Liver (tissue), 9 donors: ENCODE results near the gene GMCL1. TPM values are rescaled to one million over a fixed set of nuclear protein-coding genes. Genes with fewer than 3 reads are reported as not detected.

Experiments used
- DNase-seq: peaks from one replicate; pipeline ENCODE4 v3.0.0-alpha.2; 2017; ENCODE audit warnings: low spot score
- H3K27ac ChIP-seq, 2 donors: one replicate each; pipeline ENCODE4 v1.7.0; 2013; ENCODE audit warnings: inconsistent platforms in 2 of 2, low read length in 2 of 2, control low read depth in 1 of 2, low read depth in 1 of 2, mild to moderate bottlenecking in 1 of 2
- H3K27me3 ChIP-seq, 4 donors: one replicate each; pipeline versions ENCODE4 v1.6.1 to v1.7.0; 2013; ENCODE audit warnings: low read length in 3 of 4, inconsistent platforms in 1 of 4, mild to moderate bottlenecking in 1 of 4, moderate library complexity in 1 of 4; ENCODE audit not compliant: control insufficient read depth in 4 of 4, insufficient read depth in 4 of 4
- H3K36me3 ChIP-seq, 4 donors: one replicate each; pipeline versions ENCODE4 v1.6.1 to v1.7.0; 2013; ENCODE audit warnings: low read length in 3 of 4, mild to moderate bottlenecking in 3 of 4, low read depth in 1 of 4, moderate library complexity in 1 of 4; ENCODE audit not compliant: control insufficient read depth in 4 of 4, insufficient read depth in 3 of 4
- H3K4me1 ChIP-seq, 4 donors: one replicate each; pipeline versions ENCODE4 v1.6.1 to v1.7.0; 2013; ENCODE audit warnings: low read length in 3 of 4, mild to moderate bottlenecking in 3 of 4, moderate library complexity in 1 of 4; ENCODE audit not compliant: control insufficient read depth in 4 of 4, insufficient read depth in 4 of 4
- H3K4me3 ChIP-seq, 3 donors: one replicate each; pipeline versions ENCODE4 v1.6.1 to v1.7.0; 2013; ENCODE audit warnings: low read length in 3 of 3, control low read depth in 1 of 3, low read depth in 1 of 3, mild to moderate bottlenecking in 1 of 3
- H3K9ac ChIP-seq, 2 donors: one replicate each; pipeline ENCODE4 v1.7.0; 2013; ENCODE audit warnings: low read length in 2 of 2, mild to moderate bottlenecking in 2 of 2, moderate library complexity in 2 of 2, control low read depth in 1 of 2, low read depth in 1 of 2
- H3K9me3 ChIP-seq, 4 donors: one replicate each; pipeline versions ENCODE4 v1.6.1 to v1.7.0; 2013; ENCODE audit warnings: low read length in 3 of 4; ENCODE audit not compliant: control insufficient read depth in 4 of 4
- EGR1 ChIP-seq, 2 donors: IDR thresholded peaks; 2 replicates each; pipeline ENCODE4 v1.6.1; 2016 to 2018; ENCODE audit warnings: antibody characterized with exemption in 2 of 2, low read depth in 2 of 2
- FOXA1 ChIP-seq: IDR thresholded peaks from 2 replicates; pipeline ENCODE4 v1.6.1; 2016; ENCODE audit warnings: antibody characterized with exemption
- FOXA2 ChIP-seq: IDR thresholded peaks from 2 replicates; pipeline ENCODE4 v1.6.1; 2016; ENCODE audit warnings: antibody characterized with exemption
- GABPA ChIP-seq, 2 donors: IDR thresholded peaks in 1 of 2; conservative IDR thresholded peaks in 1 of 2; 2 replicates each; pipeline ENCODE4 v1.6.1; 2016; ENCODE audit warnings: antibody characterized with exemption in 2 of 2, mild to moderate bottlenecking in 1 of 2, moderate library complexity in 1 of 2
- HNF4A ChIP-seq, 2 donors: conservative IDR thresholded peaks; 2 replicates each; pipeline ENCODE4 v1.6.1; 2016; ENCODE audit warnings: antibody characterized with exemption in 2 of 2, mild to moderate bottlenecking in 2 of 2
- HNF4G ChIP-seq: IDR thresholded peaks from 2 replicates; pipeline ENCODE4 v1.6.1; 2016; ENCODE audit warnings: antibody characterized with exemption
- JUND ChIP-seq, 2 donors: IDR thresholded peaks; 2 replicates each; pipeline ENCODE4 v1.6.1; 2016; ENCODE audit warnings: antibody characterized with exemption in 2 of 2
- NR2F2 ChIP-seq: IDR thresholded peaks from 2 replicates; pipeline ENCODE4 v1.6.1; 2016; ENCODE audit warnings: antibody characterized with exemption
- RAD21 ChIP-seq, 2 donors: IDR thresholded peaks; 2 replicates each; pipeline ENCODE4 v1.6.1; 2016; ENCODE audit warnings: antibody characterized with exemption in 2 of 2, mild to moderate bottlenecking in 2 of 2
- RXRA ChIP-seq, 2 donors: IDR thresholded peaks; 2 replicates each; pipeline ENCODE4 v1.6.1; 2017 to 2018; ENCODE audit warnings: antibody characterized with exemption in 2 of 2, mild to moderate bottlenecking in 1 of 2
- SP1 ChIP-seq: IDR thresholded peaks from 2 replicates; pipeline ENCODE4 v1.6.1; 2018; ENCODE audit warnings: antibody characterized with exemption, mild to moderate bottlenecking
- TAF1 ChIP-seq: conservative IDR thresholded peaks from 2 replicates; pipeline ENCODE4 v1.6.1; 2016; ENCODE audit warnings: antibody characterized with exemption, mild to moderate bottlenecking
- YY1 ChIP-seq: IDR thresholded peaks from 2 replicates; pipeline ENCODE4 v1.6.1; 2016; ENCODE audit warnings: antibody characterized with exemption, mild to moderate bottlenecking
- WGBS: extraction: QIAGEN DNeasy Blood & Tissue Kit; methylation state at CpG from one replicate; pipeline ENCODE4 v1.1.7; 2013; 5-methylcytosine and 5-hydroxymethylcytosine counted together
- polyA plus RNA-seq, 2 donors: library from polyadenylated mRNA; stranded (reverse) in 1 of 2; unstranded in 1 of 2; fragments of 200-250 nt in 1 of 2; fragments of >200 nt in 1 of 2; fragmentation: Nextera tagmentation in 1 of 2; extraction: Ambion mirVana in 1 of 2; gene quantifications; one replicate each; pipeline versions ENCODE4 v1.2.1 to v1.2.3, GENCODE V29; 2013 to 2015
- total RNA-seq, 2 donors: library from RNA; depleted of rRNA; stranded (reverse); fragments of >200 nt; gene quantifications; one replicate each; pipeline ENCODE4 v1.2.3, GENCODE V29; 2014
- TF ChIP-seq, protein P1 (sequence below): IDR thresholded peaks from 2 replicates; pipeline ENCODE4 v1.6.1; 2016; ENCODE audit warnings: antibody characterized with exemption, mild to moderate bottlenecking
- TF ChIP-seq, protein P2 (sequence below): IDR thresholded peaks from 2 replicates; pipeline ENCODE4 v1.6.1; 2016; ENCODE audit warnings: antibody characterized with exemption
- TF ChIP-seq, protein P3 (sequence below): IDR thresholded peaks from 2 replicates; pipeline ENCODE4 v1.6.1; 2016; ENCODE audit warnings: antibody characterized with exemption
- TF ChIP-seq, protein P4 (sequence below): IDR thresholded peaks from 2 replicates; pipeline ENCODE4 v1.6.1; 2016; ENCODE audit warnings: antibody characterized with exemption
- TF ChIP-seq, protein P5 (sequence below): fragments of 150-350 bp; IDR thresholded peaks from 2 replicates; pipeline ENCODE4 v1.5.1; 2017; ENCODE audit warnings: improper control_type of control experiment, low read depth, low read length; ENCODE audit not compliant: missing input control
- donor health status: healthy.
- donor health status: healthy.
- donor health status: healthy.
- donor health status: healthy.
- donor health status: healthy.

Gene GMCL1
- total and polyA plus RNA-seq, 4 donors = 5.0 to 11.2 (median 7.0) TPM

DNA sequence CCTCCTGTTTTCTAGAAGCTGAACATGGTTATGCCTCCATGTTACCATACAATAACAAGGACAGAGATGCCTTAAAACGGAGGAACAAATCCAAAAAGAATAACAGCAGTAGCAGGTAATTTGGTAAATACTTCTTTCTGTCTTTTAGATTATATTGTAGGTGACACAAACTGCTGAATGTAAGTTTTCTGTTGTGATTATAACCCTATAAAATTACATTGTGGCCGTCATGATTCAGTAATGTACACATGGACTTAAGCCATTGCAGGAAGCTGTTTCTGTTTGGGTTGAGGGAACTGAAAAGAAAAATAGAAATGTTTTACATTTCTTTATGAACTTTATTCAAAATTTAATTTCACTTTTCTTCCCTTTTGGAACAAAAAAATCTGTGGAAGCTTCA, 86.6 kb downstream of the GMCL1 start:
- no peak for TF ChIP-seq RXRA (IDR thresholded peaks at IDR 0.05)
- TF ChIP-seq YY1 = peak; percentile 46
- no peak for TF ChIP-seq HNF4G
- no peak for TF ChIP-seq JUND (IDR thresholded peaks at IDR 0.05)
- TF ChIP-seq FOXA2 = no peak
- no peak for TF ChIP-seq HNF4A (conservative IDR thresholded peaks at IDR 0.05)
- Histone ChIP-seq H3K9ac (peak overlapping the region; percentile 80 to 83), H3K9me3 (no peaks in the 10 kb centered on the region), H3K27me3 (no peaks in the 10 kb centered on the region), H3K27ac (peak overlapping the region in 1 of 2 donors; percentile 84), H3K36me3 (peaks cover under 1 to 11% (median 4%) of the 10 kb centered on the region in 4 donors), H3K4me3 (peak overlapping the region in 2 of 3 donors; percentile 66 to 94), H3K4me1 (peaks cover 0 to 8% (median 4%) of the 10 kb centered on the region in 4 donors)
- WGBS = 52% methylated on average over 2 of the region's 2 CpGs
- no peak for DNase-seq

DNA sequence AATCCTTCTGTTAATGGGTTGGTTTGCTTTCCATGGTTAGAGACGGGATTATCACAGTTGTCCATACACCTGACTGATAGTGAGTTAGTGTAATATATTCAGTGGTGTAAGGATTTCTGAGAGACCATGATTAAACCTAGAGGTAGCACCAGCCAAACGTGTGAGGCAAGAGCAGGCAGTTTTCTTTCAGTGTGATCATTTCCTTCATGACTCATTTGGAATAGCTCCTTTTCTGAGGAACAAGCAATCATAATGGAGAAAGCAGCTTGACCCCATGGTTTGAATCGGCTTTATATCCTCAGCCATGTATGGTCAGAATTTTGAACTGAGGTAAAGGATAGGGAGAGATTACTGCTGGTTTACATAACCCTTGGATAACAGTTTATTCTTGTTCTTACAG, 88.4 kb downstream of the GMCL1 start:
- Histone ChIP-seq H3K27ac (peak overlapping the region in 1 of 2 donors; percentile 53), H3K9me3 (no peaks in the 10 kb centered on the region), H3K4me3 (no peak overlapping the region), H3K9ac (no peak overlapping the region), H3K4me1 (peaks cover 0 to 8% (median 4%) of the 10 kb centered on the region in 4 donors), H3K36me3 (peaks cover 2 to 23% (median 13%) of the 10 kb centered on the region in 4 donors), H3K27me3 (no peaks in the 10 kb centered on the region)
- DNase-seq = no peak
- peak in 1 of 2 donors; percentile 41 for TF ChIP-seq JUND (IDR thresholded peaks at IDR 0.05)
- TF ChIP-seq FOXA2 = no peak
- WGBS = 78% methylated on average over 3 of the region's 3 CpGs

DNA sequence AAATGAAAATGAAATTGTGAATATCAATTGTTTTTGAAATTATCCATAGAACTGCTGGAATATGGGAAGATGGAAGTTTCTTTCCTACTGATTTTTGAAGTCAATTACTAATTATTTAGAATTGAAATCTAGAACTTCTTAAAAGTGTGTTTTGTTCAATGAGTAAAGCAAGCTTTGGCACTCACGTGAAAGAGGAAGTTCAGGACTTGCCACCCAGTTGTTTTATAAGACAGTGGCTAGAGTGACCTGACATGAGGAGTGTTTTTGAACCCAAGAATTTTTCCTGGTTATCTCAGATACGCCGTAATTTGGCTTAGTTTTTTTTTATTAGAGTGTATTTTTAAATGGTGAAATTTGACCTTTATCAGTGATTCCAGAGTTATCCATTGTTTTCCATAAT, 88.9 kb downstream of the GMCL1 start:
- peaks cover 0 to 8% (median 4%) of the 10 kb centered on the region in 4 donors for H3K4me1 ChIP-seq
- no peaks in the 10 kb centered on the region for H3K27me3 ChIP-seq
- H3K27ac ChIP-seq = peak overlapping the region in 1 of 2 donors; percentile 53
- H3K36me3 ChIP-seq = peaks cover 5 to 26% (median 13%) of the 10 kb centered on the region in 4 donors
- no peak for DNase-seq
- no peaks in the 10 kb centered on the region for H3K9me3 ChIP-seq
- TF ChIP-seq, protein P1, sequence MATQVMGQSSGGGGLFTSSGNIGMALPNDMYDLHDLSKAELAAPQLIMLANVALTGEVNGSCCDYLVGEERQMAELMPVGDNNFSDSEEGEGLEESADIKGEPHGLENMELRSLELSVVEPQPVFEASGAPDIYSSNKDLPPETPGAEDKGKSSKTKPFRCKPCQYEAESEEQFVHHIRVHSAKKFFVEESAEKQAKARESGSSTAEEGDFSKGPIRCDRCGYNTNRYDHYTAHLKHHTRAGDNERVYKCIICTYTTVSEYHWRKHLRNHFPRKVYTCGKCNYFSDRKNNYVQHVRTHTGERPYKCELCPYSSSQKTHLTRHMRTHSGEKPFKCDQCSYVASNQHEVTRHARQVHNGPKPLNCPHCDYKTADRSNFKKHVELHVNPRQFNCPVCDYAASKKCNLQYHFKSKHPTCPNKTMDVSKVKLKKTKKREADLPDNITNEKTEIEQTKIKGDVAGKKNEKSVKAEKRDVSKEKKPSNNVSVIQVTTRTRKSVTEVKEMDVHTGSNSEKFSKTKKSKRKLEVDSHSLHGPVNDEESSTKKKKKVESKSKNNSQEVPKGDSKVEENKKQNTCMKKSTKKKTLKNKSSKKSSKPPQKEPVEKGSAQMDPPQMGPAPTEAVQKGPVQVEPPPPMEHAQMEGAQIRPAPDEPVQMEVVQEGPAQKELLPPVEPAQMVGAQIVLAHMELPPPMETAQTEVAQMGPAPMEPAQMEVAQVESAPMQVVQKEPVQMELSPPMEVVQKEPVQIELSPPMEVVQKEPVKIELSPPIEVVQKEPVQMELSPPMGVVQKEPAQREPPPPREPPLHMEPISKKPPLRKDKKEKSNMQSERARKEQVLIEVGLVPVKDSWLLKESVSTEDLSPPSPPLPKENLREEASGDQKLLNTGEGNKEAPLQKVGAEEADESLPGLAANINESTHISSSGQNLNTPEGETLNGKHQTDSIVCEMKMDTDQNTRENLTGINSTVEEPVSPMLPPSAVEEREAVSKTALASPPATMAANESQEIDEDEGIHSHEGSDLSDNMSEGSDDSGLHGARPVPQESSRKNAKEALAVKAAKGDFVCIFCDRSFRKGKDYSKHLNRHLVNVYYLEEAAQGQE = no peak
- TF ChIP-seq NR2F2 = no peak
- TF ChIP-seq FOXA1 = no peak
- TF ChIP-seq RAD21 (IDR thresholded peaks at IDR 0.05) = no peak
- TF ChIP-seq GABPA (IDR thresholded peaks at IDR 0.05 in 1 of 2, conservative IDR thresholded peaks at IDR 0.05 in 1 of 2) = no peak
- TF ChIP-seq, protein P2, sequence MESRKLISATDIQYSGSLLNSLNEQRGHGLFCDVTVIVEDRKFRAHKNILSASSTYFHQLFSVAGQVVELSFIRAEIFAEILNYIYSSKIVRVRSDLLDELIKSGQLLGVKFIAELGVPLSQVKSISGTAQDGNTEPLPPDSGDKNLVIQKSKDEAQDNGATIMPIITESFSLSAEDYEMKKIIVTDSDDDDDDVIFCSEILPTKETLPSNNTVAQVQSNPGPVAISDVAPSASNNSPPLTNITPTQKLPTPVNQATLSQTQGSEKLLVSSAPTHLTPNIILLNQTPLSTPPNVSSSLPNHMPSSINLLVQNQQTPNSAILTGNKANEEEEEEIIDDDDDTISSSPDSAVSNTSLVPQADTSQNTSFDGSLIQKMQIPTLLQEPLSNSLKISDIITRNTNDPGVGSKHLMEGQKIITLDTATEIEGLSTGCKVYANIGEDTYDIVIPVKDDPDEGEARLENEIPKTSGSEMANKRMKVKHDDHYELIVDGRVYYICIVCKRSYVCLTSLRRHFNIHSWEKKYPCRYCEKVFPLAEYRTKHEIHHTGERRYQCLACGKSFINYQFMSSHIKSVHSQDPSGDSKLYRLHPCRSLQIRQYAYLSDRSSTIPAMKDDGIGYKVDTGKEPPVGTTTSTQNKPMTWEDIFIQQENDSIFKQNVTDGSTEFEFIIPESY = no peak
- TF ChIP-seq, protein P3, sequence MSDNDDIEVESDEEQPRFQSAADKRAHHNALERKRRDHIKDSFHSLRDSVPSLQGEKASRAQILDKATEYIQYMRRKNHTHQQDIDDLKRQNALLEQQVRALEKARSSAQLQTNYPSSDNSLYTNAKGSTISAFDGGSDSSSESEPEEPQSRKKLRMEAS = no peak
- TF ChIP-seq SP1 = no peak
- no peak for TF ChIP-seq RXRA (IDR thresholded peaks at IDR 0.05)
- no peak for TF ChIP-seq JUND (IDR thresholded peaks at IDR 0.05)
- TF ChIP-seq, protein P4, sequence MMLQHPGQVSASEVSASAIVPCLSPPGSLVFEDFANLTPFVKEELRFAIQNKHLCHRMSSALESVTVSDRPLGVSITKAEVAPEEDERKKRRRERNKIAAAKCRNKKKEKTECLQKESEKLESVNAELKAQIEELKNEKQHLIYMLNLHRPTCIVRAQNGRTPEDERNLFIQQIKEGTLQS = no peak
- no peak for TF ChIP-seq YY1
- no peak for TF ChIP-seq HNF4A (conservative IDR thresholded peaks at IDR 0.05)
- TF ChIP-seq, protein P5, sequence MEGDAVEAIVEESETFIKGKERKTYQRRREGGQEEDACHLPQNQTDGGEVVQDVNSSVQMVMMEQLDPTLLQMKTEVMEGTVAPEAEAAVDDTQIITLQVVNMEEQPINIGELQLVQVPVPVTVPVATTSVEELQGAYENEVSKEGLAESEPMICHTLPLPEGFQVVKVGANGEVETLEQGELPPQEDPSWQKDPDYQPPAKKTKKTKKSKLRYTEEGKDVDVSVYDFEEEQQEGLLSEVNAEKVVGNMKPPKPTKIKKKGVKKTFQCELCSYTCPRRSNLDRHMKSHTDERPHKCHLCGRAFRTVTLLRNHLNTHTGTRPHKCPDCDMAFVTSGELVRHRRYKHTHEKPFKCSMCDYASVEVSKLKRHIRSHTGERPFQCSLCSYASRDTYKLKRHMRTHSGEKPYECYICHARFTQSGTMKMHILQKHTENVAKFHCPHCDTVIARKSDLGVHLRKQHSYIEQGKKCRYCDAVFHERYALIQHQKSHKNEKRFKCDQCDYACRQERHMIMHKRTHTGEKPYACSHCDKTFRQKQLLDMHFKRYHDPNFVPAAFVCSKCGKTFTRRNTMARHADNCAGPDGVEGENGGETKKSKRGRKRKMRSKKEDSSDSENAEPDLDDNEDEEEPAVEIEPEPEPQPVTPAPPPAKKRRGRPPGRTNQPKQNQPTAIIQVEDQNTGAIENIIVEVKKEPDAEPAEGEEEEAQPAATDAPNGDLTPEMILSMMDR = no peak
- TF ChIP-seq TAF1 = no peak
- TF ChIP-seq HNF4G = no peak
- TF ChIP-seq EGR1 (IDR thresholded peaks at IDR 0.05; ENCODE audit: low read depth in 2 of 2) = no peak
- TF ChIP-seq FOXA2 = no peak
- 26% methylated on average over 3 of the region's 3 CpGs for WGBS
- H3K9ac ChIP-seq = no peak overlapping the region
- H3K4me3 ChIP-seq = no peak overlapping the region
